22Rv1 (cell line): ENCODE data around the gene OPN4.

ENCODE experiments used
- CTCF ChIP-seq: fragments of 450-650 bp; IDR thresholded peaks from 2 replicates; pipeline ENCODE4 v1.5.1; 2017; ENCODE audit warnings: mild to moderate bottlenecking
- ZFX ChIP-seq: fragments of 450-650 bp; IDR thresholded peaks from 2 replicates; pipeline ENCODE4 v1.6.1; 2017; ENCODE audit warnings: antibody characterized with exemption, borderline replicate concordance

DNA sequence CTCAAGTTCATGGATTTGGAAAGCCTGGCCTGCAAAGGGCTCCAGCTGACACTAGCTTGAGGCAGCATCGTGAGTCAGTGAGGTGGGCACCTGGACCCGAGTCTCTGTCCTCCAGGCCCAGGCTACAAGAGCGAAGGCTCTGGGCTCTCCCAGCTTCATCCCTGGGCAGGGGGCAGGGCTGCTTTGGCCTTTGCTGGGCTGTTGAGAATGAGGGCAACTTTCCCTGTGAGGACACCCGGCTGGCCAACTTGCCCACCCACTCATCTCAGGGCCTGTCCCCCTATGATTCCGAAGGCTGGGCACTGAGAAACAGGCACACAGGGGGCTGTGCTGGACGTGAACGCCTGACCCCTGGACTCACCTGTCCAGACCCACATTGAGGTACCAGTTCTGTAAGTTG is 38.3 kb downstream of the OPN4 start:
- TF ChIP-seq CTCF (no peak), ZFX (no peak)
